ENCODE results near the gene VPS13D. TPM values are rescaled to one million over a fixed set of nuclear protein-coding genes. Genes with fewer than 3 reads are reported as not detected.

The VPS13D gene
- total RNA-seq, 2 donors from 2014 or later, result 54.0 to 63.3 TPM

DNA sequence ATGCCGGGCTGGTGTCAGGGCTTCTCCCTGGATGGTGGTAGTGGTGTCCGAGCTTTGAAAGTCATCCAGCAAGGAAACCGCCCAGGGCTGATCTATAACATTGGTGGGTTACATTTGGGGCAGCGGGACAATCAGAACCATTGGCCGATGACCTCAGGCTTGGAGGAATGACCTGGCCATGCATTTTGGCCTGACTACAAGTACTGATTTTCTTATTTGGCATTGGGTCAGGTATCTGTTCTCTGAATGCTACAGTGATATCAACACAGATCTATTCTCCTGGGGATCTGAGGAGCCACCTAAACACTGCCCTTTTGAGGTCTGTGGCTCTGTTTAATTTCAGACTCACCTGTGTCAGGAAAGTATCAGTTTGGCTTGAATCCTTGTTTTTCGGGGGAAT lies 128.7 kb downstream of the VPS13D start:
- H3K4me1 ChIP-seq, result peaks cover 35% of the 10 kb centered on the region
- H3K9me3 ChIP-seq, result no peaks in the 10 kb centered on the region
- H3K4me3 ChIP-seq, result no peak overlapping the region
- intact Hi-C loops (cut with DNase I), result no loop called here
- 86 to 87% methylated on average over 6 of the region's 6 CpGs for WGBS, 2 donors
- DNase-seq, result no peak
- H3K27ac ChIP-seq, result no peak overlapping the region
- H3K27me3 ChIP-seq, result no peaks in the 10 kb centered on the region
- H3K36me3 ChIP-seq (replicated peaks in 1 of 2; ENCODE audit: insufficient read depth in 1 of 2, low read depth in 2 of 2), result peaks cover 0 to 8% of the 10 kb centered on the region in 2 donors
- no peak for TF ChIP-seq POLR2A (IDR thresholded peaks at IDR 0.05)
- TF ChIP-seq, protein P1, sequence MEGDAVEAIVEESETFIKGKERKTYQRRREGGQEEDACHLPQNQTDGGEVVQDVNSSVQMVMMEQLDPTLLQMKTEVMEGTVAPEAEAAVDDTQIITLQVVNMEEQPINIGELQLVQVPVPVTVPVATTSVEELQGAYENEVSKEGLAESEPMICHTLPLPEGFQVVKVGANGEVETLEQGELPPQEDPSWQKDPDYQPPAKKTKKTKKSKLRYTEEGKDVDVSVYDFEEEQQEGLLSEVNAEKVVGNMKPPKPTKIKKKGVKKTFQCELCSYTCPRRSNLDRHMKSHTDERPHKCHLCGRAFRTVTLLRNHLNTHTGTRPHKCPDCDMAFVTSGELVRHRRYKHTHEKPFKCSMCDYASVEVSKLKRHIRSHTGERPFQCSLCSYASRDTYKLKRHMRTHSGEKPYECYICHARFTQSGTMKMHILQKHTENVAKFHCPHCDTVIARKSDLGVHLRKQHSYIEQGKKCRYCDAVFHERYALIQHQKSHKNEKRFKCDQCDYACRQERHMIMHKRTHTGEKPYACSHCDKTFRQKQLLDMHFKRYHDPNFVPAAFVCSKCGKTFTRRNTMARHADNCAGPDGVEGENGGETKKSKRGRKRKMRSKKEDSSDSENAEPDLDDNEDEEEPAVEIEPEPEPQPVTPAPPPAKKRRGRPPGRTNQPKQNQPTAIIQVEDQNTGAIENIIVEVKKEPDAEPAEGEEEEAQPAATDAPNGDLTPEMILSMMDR (IDR thresholded peaks at IDR 0.05), result no peak
- no peak for ATAC-seq

DNA sequence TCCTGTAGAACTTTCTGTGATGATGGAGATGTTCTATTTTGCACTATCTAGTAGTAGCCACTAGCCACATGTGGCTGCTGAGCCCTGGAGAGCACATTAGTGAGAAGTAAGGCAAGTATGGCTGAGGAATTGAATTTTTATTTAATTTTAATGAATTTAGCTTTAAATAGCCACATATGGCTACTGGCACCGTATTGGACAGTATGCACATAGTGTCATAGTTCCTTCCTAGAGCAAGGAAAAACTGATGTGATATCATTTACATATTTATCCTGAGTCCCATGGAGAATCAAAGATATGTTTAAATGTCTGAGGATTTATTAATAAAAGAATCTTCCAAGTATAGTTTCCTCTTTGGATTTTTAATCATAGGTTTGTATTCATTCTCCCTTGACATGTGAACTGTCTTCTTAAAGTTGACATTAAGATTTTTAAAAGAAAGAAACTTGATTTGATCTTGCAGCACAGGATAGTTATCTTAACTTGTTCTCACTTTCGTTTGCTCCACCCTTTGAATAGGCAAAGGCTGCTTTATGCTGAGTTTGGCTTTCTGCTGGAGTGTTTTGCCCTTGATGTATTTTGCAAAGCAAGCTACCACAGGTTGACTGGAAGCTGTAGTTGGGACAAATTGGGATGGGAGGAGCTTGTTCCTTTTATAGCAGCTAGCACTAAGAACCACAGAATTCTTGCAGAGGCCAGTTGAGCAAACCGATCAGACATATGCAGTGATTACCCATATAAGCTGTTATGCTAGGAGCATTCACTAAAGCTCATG lies 129.7 kb downstream of the VPS13D start:
- Histone ChIP-seq H3K4me1 (peaks cover 35% of the 10 kb centered on the region), H3K4me3 (no peak overlapping the region), H3K27me3 (no peaks in the 10 kb centered on the region), H3K36me3 (replicated peaks in 1 of 2; ENCODE audit: insufficient read depth in 1 of 2, low read depth in 2 of 2) (peaks cover 0 to 9% of the 10 kb centered on the region in 2 donors), H3K27ac (no peak overlapping the region), H3K9me3 (no peaks in the 10 kb centered on the region)
- 65 to 81% methylated on average over 3 of the region's 3 CpGs for WGBS, 2 donors
- DNase-seq (no peak), ATAC-seq (no peak)
- no peak for TF ChIP-seq POLR2A (IDR thresholded peaks at IDR 0.05)
- intact Hi-C loops (cut with DNase I), result no loop called here

DNA sequence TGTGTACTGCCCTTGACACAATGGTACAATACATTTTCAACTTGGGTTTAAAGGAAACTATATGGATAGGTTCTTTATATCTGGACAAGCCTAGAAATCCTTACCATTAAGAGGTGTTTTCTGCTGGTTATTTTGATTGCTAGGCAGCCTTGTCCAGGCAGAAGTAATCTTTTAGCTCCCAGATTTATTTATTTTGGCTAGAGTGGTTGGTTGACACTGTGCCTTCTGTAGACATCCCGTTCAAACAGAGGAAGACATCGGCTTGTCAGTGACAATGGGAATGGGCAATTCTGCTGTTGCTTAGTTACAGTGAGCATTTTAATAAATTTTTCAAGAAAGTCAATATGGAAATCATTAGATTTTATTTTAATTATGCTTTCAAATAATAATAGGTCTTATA lies 138.8 kb downstream of the VPS13D start:
- Histone ChIP-seq H3K36me3 (replicated peaks in 1 of 2; ENCODE audit: insufficient read depth in 1 of 2, low read depth in 2 of 2) (peaks cover 6 to 9% of the 10 kb centered on the region in 2 donors), H3K4me3 (no peak overlapping the region), H3K27ac (no peak overlapping the region), H3K27me3 (no peaks in the 10 kb centered on the region), H3K9me3 (no peaks in the 10 kb centered on the region), H3K4me1 (no peaks in the 10 kb centered on the region)
- 29 to 41% methylated on average over 2 of the region's 2 CpGs for WGBS, 2 donors
- DNase-seq, result no peak
- intact Hi-C loops (cut with DNase I), result no loop called here
- no peak for TF ChIP-seq POLR2A (IDR thresholded peaks at IDR 0.05)
- TF ChIP-seq, protein P1 (IDR thresholded peaks at IDR 0.05), result no peak
- ATAC-seq, result no peak

DNA sequence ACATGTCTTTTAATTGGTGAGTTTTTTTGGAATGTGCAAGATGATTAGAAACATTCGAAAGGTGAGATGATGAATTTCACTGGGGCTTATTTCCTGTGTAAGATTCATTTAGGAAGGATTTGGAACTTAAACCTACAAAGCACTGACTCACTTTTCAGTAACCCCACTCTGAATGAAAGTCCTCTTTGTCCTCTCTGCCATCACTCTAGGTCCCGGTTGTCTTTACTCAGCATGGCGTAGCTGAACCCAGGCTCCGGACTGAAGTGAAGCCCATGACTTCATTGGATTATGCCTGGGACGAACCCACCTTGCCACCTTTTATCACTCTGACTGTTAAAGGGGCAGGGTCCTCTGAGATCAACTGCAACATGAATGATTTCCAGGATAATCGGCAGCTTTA lies 139.4 kb downstream of the VPS13D start:
- H3K4me3 ChIP-seq, result no peak overlapping the region
- H3K4me1 ChIP-seq, result no peaks in the 10 kb centered on the region
- H3K36me3 ChIP-seq (replicated peaks in 1 of 2; ENCODE audit: insufficient read depth in 1 of 2, low read depth in 2 of 2), result peaks cover 6 to 8% of the 10 kb centered on the region in 2 donors
- WGBS, 2 donors, result 85 to 88% methylated on average over 6 of the region's 6 CpGs
- intact Hi-C loops (cut with DNase I), result no loop called here
- DNase-seq (no peak), ATAC-seq (no peak)
- H3K27me3 ChIP-seq, result no peaks in the 10 kb centered on the region
- TF ChIP-seq, protein P1 (IDR thresholded peaks at IDR 0.05), result no peak
- TF ChIP-seq POLR2A (IDR thresholded peaks at IDR 0.05), result no peak
- H3K27ac ChIP-seq, result no peak overlapping the region
- no peaks in the 10 kb centered on the region for H3K9me3 ChIP-seq

DNA sequence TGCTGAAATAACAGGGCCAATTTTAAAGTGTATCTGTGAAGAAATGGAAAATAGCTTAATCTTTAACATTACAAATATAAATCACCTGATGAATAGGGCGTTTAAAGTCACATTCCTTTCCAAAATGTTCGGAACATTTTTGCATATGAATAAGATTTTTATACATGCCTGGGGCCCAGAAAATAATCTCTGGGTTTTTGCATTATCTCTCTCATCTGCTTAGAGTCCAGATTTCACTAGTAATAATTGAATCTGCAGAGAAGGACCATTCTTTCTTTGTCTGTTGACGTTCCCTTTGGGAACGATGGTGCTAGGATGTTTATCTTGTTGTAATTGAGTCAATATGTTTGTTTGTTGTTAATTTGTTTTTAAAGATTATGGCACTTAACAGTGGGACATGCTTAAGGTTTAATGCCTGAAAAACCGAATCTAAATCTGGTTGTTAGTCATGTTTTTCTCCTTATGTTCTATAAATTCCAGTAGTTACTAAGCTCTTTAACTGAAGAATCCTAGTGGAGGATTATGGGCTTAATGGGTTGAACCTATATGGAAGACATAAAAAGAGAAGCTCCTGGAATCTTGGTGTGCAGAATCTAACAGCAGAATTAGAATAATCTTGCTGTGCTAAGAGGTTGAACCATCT lies 140.6 kb downstream of the VPS13D start:
- H3K4me3 ChIP-seq, result no peak overlapping the region
- peaks cover 2% of the 10 kb centered on the region for H3K4me1 ChIP-seq
- no peaks in the 10 kb centered on the region for H3K9me3 ChIP-seq
- no peaks in the 10 kb centered on the region for H3K27me3 ChIP-seq
- ATAC-seq (no peak), DNase-seq (no peak)
- TF ChIP-seq POLR2A (IDR thresholded peaks at IDR 0.05), result no peak
- TF ChIP-seq, protein P1 (IDR thresholded peaks at IDR 0.05), result no peak
- WGBS, 2 donors, result 47 to 63% methylated on average over 5 of the region's 5 CpGs
- intact Hi-C loops (cut with DNase I), result no loop called here
- H3K36me3 ChIP-seq (replicated peaks in 1 of 2; ENCODE audit: insufficient read depth in 1 of 2, low read depth in 2 of 2), result peaks cover 10 to 11% of the 10 kb centered on the region in 2 donors
- H3K27ac ChIP-seq, result no peak overlapping the region

Measured in body of pancreas (tissue), 4 donors.